IMR-90 (cell line): ENCODE data around the gene INTS6L. TPM values are rescaled to one million over a fixed set of nuclear protein-coding genes. Genes with fewer than 3 reads are reported as not detected.

Source experiments
- ATAC-seq: fragments of 200-7000 bp; cut with Tn5 transposase; 2 replicates; pipeline ENCODE4 v1.9.1; 2020; ENCODE audit warnings: low read depth, mild to moderate bottlenecking, moderate library complexity
- BruUV-seq: library from RNA; stranded (reverse); fragments of 400-500 nt; replicated peaks from 2 replicates; lab custom pipeline; 2021; lab: Mats Ljungman, UMichigan
- CTCF ChIA-PET: fragments of 300-600 bp; formaldehyde crosslinking; extraction: SDS; loops from one replicate; lab custom pipeline; 2021; ENCODE audit warnings: antibody characterized with exemption; lab: Yijun Ruan, JAX
- POLR2A ChIA-PET: fragments of 300-600 bp; sonication (Branson Sonifier 250); formaldehyde crosslinking; loops from one replicate; lab custom pipeline; 2022; ENCODE audit warnings: antibody characterized with exemption; ENCODE audit not compliant: unreplicated experiment; lab: Charles Lee
- DNase-seq: peaks from one replicate; pipeline ENCODE4 v3.0.0; 2013
- H2AFZ ChIP-seq: replicated peaks from 2 replicates; pipeline ENCODE3; 2013; ENCODE audit warnings: low read length, mild to moderate bottlenecking; ENCODE audit not compliant: poor library complexity
- H2AK5ac ChIP-seq: 2 replicates; pipeline ENCODE4 v1.6.1; 2013; ENCODE audit warnings: low read depth, low read length, inconsistent platforms
- H2AK9ac ChIP-seq: replicated peaks from 2 replicates; pipeline ENCODE3; 2013; ENCODE audit warnings: mild to moderate bottlenecking, low read depth, low read length, moderate library complexity; ENCODE audit not compliant: poor library complexity
- H2BK120ac ChIP-seq: 2 replicates; pipeline ENCODE4 v1.6.1; 2013; ENCODE audit warnings: low read depth, low read length, inconsistent platforms
- H2BK15ac ChIP-seq: 3 replicates; pipeline ENCODE4 v1.6.1; 2013; ENCODE audit warnings: low read depth, low read length, inconsistent platforms
- H2BK20ac ChIP-seq: 2 replicates; pipeline ENCODE4 v1.6.1; 2013; ENCODE audit warnings: low read depth, mild to moderate bottlenecking, inconsistent platforms, low read length, moderate library complexity
- H2BK5ac ChIP-seq: 2 replicates; pipeline ENCODE4 v1.6.1; 2013; ENCODE audit warnings: mild to moderate bottlenecking, low read depth, low read length, inconsistent platforms; ENCODE audit not compliant: poor library complexity, severe bottlenecking
- H3K14ac ChIP-seq: replicated peaks from 2 replicates; pipeline ENCODE4 v1.6.1; 2013; ENCODE audit warnings: low read depth, low read length, inconsistent platforms
- H3K18ac ChIP-seq: 2 replicates; pipeline ENCODE4 v1.6.1; 2013; ENCODE audit warnings: low read depth, low read length, control low read depth
- H3K23ac ChIP-seq: 2 replicates; pipeline ENCODE4 v1.6.1; 2013; ENCODE audit warnings: low read depth, low read length, inconsistent platforms
- H3K27ac ChIP-seq: 2 replicates; pipeline ENCODE4 v1.5.1; 2013; ENCODE audit warnings: mild to moderate bottlenecking, control low read depth, low read length; ENCODE audit not compliant: insufficient read depth
- H3K27me3 ChIP-seq: 2 replicates; pipeline ENCODE4 v1.6.1; 2013; ENCODE audit warnings: low read length; ENCODE audit not compliant: control insufficient read depth, insufficient read depth
- H3K36me3 ChIP-seq: 2 replicates; pipeline ENCODE4 v1.6.1; 2013; ENCODE audit warnings: low read length, mixed read lengths; ENCODE audit not compliant: control insufficient read depth, insufficient read depth
- H3K4ac ChIP-seq: 2 replicates; pipeline ENCODE4 v1.6.1; 2013; ENCODE audit warnings: low read depth, low read length, inconsistent platforms
- H3K4me1 ChIP-seq: 2 replicates; pipeline ENCODE4 v1.6.1; 2013; ENCODE audit warnings: low read length, mixed read lengths; ENCODE audit not compliant: control insufficient read depth, insufficient read depth
- H3K4me2 ChIP-seq: 2 replicates; pipeline ENCODE4 v1.6.1; 2013; ENCODE audit warnings: low read depth, mild to moderate bottlenecking, control low read depth, low read length, moderate library complexity
- H3K4me3 ChIP-seq: 2 replicates; pipeline ENCODE4 v1.5.1; 2013; ENCODE audit warnings: low read depth, mild to moderate bottlenecking, control low read depth, low read length, moderate library complexity; ENCODE audit not compliant: insufficient read depth
- H3K56ac ChIP-seq: 2 replicates; pipeline ENCODE4 v1.6.1; 2013; ENCODE audit warnings: low read length, inconsistent platforms; ENCODE audit not compliant: insufficient read depth; ENCODE audit errors: extremely low read depth
- H3K79me1 ChIP-seq, 2 experiments: 2 replicates each; pipeline ENCODE4 v1.6.1; 2013; ENCODE audit warnings: low read length in 2 of 2, inconsistent platforms in 1 of 2, low read depth in 1 of 2
- H3K9ac ChIP-seq: 2 replicates; pipeline ENCODE4 v1.6.1; 2013; ENCODE audit warnings: low read depth, low read length, control low read depth
- H3K9me1 ChIP-seq: 2 replicates; pipeline ENCODE4 v1.6.1; 2013; ENCODE audit warnings: low read length, inconsistent platforms; ENCODE audit not compliant: insufficient read depth
- H3K9me3 ChIP-seq: 2 replicates; pipeline ENCODE4 v1.6.1; 2013; ENCODE audit warnings: low read length; ENCODE audit not compliant: control insufficient read depth, insufficient read depth
- H4K20me1 ChIP-seq: 2 replicates; pipeline ENCODE4 v1.6.1; 2013; ENCODE audit warnings: low read length, inconsistent platforms; ENCODE audit not compliant: insufficient read depth
- H4K5ac ChIP-seq: 2 replicates; pipeline ENCODE4 v1.6.1; 2013; ENCODE audit warnings: mild to moderate bottlenecking, low read depth, low read length, control low read depth
- H4K8ac ChIP-seq, 2 experiments: 2 replicates each; pipeline ENCODE4 v1.6.1; 2013; ENCODE audit warnings: low read depth in 2 of 2, low read length in 2 of 2, control low read depth in 1 of 2, inconsistent platforms in 1 of 2
- H4K91ac ChIP-seq: 2 replicates; pipeline ENCODE4 v1.6.1; 2013; ENCODE audit warnings: low read depth, low read length, inconsistent platforms; ENCODE audit not compliant: insufficient read depth
- BHLHE40 ChIP-seq: fragments of 150-350 bp; IDR thresholded peaks from 2 replicates; pipeline ENCODE4 v1.6.1; 2016; ENCODE audit warnings: mild to moderate bottlenecking, low read depth, low read length
- CEBPB ChIP-seq: IDR thresholded peaks from 2 replicates; pipeline ENCODE4 v1.6.1; 2012; ENCODE audit warnings: low read depth, low read length, improper control_type of control experiment
- CHD1 ChIP-seq: IDR thresholded peaks from 2 replicates; pipeline ENCODE4 v1.6.1; 2012; ENCODE audit warnings: low read depth, low read length, improper control_type of control experiment
- FOS ChIP-seq: fragments of 150-350 bp; IDR thresholded peaks from 2 replicates; pipeline ENCODE4 v1.6.1; 2016; ENCODE audit warnings: low read depth, low read length
- MAFK ChIP-seq: IDR thresholded peaks from 2 replicates; pipeline ENCODE4 v1.6.1; 2012; ENCODE audit warnings: low read depth, low read length, improper control_type of control experiment
- MAZ ChIP-seq: IDR thresholded peaks from 2 replicates; pipeline ENCODE4 v1.6.1; 2012; ENCODE audit warnings: low read depth, mild to moderate bottlenecking, low read length, improper control_type of control experiment, moderate library complexity, borderline replicate concordance
- MXI1 ChIP-seq: IDR thresholded peaks from 2 replicates; pipeline ENCODE4 v1.6.1; 2012; ENCODE audit warnings: low read depth, mild to moderate bottlenecking, low read length, moderate library complexity, borderline replicate concordance
- NFE2L2 ChIP-seq: fragments of 150-350 bp; IDR thresholded peaks from 2 replicates; pipeline ENCODE4 v1.6.1; 2016; ENCODE audit warnings: low read depth, mild to moderate bottlenecking, low read length
- POLR2A ChIP-seq: IDR thresholded peaks from 2 replicates; pipeline ENCODE4 v1.6.1; 2012; ENCODE audit warnings: mild to moderate bottlenecking, low read depth, low read length
- RAD21 ChIP-seq: IDR thresholded peaks from 2 replicates; pipeline ENCODE4 v1.6.1; 2012; ENCODE audit warnings: low read length, improper control_type of control experiment
- RCOR1 ChIP-seq: IDR thresholded peaks from 2 replicates; pipeline ENCODE4 v1.6.1; 2012; ENCODE audit warnings: mild to moderate bottlenecking, low read length, improper control_type of control experiment; ENCODE audit not compliant: insufficient replicate concordance
- RFX5 ChIP-seq: IDR thresholded peaks from 2 replicates; pipeline ENCODE4 v1.8.0; 2012; ENCODE audit warnings: low read depth, mild to moderate bottlenecking, low read length, moderate library complexity
- SMC3 ChIP-seq: fragments of 150-350 bp; IDR thresholded peaks from 2 replicates; pipeline ENCODE4 v1.6.1; 2016; ENCODE audit warnings: low read depth, mild to moderate bottlenecking, antibody characterized with exemption, low read length, moderate library complexity
- WGBS, 2 experiments: methylation state at CpG; one replicate each; pipeline versions ENCODE4 v1.1.5 to v1.1.7; 2013; ENCODE audit warnings: missing lambda C conversion rate in 2 of 2; ENCODE audit not compliant: insufficient read length in 1 of 2; ENCODE audit errors: extremely low coverage in 2 of 2; 5-methylcytosine and 5-hydroxymethylcytosine counted together
- dilution Hi-C: fragments of 300-500 bp; cut with HindIII; formaldehyde crosslinking; loops from one replicate; pipeline ENCODE4 v1.14.3; 2018; ENCODE audit warnings: low sequenced_read_pairs; ENCODE audit not compliant: unreplicated experiment
- in situ Hi-C: fragments of 300-500 bp; cut with MboI; formaldehyde crosslinking; loops from 3 replicates; pipeline ENCODE4 v1.14.3; 2019; ENCODE audit warnings: low sequenced_read_pairs, inconsistent platforms, mixed read lengths
- intact Hi-C: fragments of 100-400 bp; cut with micrococcal nuclease; formaldehyde crosslinking; loops from 2 replicates; pipeline ENCODE4 v1.10.0; 2022
- polyA plus RNA-seq, 3 experiments: library from polyadenylated mRNA; depleted of rRNA; stranded (reverse); fragments of >200 nt; gene quantifications; 2 replicates each; pipeline ENCODE4 v1.2.3, GENCODE V29; 2012; ENCODE audit warnings: low replicate concordance in 1 of 3
- total RNA-seq: library from RNA; depleted of rRNA; stranded (reverse); fragments of >200 nt; gene quantifications from 2 replicates; pipeline ENCODE4 v1.2.3, GENCODE V29; 2012
- TF ChIP-seq, protein P1 (sequence below): fragments of 150-350 bp; IDR thresholded peaks from 2 replicates; pipeline ENCODE4 v1.6.1; 2016; ENCODE audit warnings: low read depth, mild to moderate bottlenecking, low read length, moderate library complexity, borderline replicate concordance
- TF ChIP-seq, protein P2 (sequence below): fragments of 150-350 bp; IDR thresholded peaks from 2 replicates; pipeline ENCODE4 v1.6.1; 2017; ENCODE audit warnings: mild to moderate bottlenecking, antibody characterized with exemption, low read length, low read depth
- TF ChIP-seq, protein P3 (sequence below): conservative IDR thresholded peaks from 2 replicates; pipeline ENCODE4 v1.5.1; 2012; ENCODE audit warnings: mild to moderate bottlenecking, low read depth, low read length, improper control_type of control experiment

Gene INTS6L
- total and polyA plus RNA-seq, 2 of the 4 experiments (the other 2 are of a cell fraction) = 2.7 to 5.1 TPM

DNA sequence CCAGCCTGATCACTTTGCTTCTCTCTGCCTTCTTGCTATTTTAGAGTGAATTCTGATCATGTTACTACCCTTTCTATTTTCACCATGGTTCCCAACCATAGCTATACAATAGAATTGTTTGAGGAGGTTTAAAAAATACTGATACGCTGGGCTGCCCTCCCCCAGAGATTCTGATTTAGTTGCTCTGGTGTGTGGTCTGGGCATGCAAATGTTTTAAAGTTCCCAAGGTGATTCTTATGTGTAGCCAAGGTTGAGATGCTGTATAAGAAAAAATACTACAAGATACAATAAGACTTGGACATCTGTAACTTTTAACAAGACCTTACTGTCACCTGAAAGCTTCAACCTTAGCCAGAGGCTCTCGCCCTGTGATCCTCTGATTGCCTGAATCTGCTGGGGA lies 22.2 kb upstream of the INTS6L start:
- TF ChIP-seq CHD1 = no peak
- TF ChIP-seq POLR2A = no peak
- no peak for TF ChIP-seq RFX5
- TF ChIP-seq SMC3 = no peak
- no peak for TF ChIP-seq MAZ
- no peak for TF ChIP-seq NFE2L2
- no peak for TF ChIP-seq CEBPB
- TF ChIP-seq, protein P1, sequence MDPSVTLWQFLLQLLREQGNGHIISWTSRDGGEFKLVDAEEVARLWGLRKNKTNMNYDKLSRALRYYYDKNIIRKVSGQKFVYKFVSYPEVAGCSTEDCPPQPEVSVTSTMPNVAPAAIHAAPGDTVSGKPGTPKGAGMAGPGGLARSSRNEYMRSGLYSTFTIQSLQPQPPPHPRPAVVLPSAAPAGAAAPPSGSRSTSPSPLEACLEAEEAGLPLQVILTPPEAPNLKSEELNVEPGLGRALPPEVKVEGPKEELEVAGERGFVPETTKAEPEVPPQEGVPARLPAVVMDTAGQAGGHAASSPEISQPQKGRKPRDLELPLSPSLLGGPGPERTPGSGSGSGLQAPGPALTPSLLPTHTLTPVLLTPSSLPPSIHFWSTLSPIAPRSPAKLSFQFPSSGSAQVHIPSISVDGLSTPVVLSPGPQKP = no peak
- no peak for TF ChIP-seq FOS
- TF ChIP-seq, protein P2, sequence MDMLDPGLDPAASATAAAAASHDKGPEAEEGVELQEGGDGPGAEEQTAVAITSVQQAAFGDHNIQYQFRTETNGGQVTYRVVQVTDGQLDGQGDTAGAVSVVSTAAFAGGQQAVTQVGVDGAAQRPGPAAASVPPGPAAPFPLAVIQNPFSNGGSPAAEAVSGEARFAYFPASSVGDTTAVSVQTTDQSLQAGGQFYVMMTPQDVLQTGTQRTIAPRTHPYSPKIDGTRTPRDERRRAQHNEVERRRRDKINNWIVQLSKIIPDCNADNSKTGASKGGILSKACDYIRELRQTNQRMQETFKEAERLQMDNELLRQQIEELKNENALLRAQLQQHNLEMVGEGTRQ = no peak
- TF ChIP-seq BHLHE40 = no peak
- TF ChIP-seq, protein P3, sequence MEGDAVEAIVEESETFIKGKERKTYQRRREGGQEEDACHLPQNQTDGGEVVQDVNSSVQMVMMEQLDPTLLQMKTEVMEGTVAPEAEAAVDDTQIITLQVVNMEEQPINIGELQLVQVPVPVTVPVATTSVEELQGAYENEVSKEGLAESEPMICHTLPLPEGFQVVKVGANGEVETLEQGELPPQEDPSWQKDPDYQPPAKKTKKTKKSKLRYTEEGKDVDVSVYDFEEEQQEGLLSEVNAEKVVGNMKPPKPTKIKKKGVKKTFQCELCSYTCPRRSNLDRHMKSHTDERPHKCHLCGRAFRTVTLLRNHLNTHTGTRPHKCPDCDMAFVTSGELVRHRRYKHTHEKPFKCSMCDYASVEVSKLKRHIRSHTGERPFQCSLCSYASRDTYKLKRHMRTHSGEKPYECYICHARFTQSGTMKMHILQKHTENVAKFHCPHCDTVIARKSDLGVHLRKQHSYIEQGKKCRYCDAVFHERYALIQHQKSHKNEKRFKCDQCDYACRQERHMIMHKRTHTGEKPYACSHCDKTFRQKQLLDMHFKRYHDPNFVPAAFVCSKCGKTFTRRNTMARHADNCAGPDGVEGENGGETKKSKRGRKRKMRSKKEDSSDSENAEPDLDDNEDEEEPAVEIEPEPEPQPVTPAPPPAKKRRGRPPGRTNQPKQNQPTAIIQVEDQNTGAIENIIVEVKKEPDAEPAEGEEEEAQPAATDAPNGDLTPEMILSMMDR = no peak
- no peak for TF ChIP-seq MAFK
- TF ChIP-seq RCOR1 = no peak
- no peak for TF ChIP-seq RAD21
- TF ChIP-seq MXI1 = no peak
- Histone ChIP-seq H3K4ac (no peak overlapping the region), H2BK20ac (no peak overlapping the region), H3K27me3 (peaks cover 6% of the 10 kb centered on the region), H2AFZ (no peak overlapping the region), H3K9ac (no peak overlapping the region), H3K9me3 (no peaks in the 10 kb centered on the region), H4K20me1 (no peaks in the 10 kb centered on the region), H2BK15ac (no peak overlapping the region), H4K5ac (no peak overlapping the region), H4K91ac (no peak overlapping the region), H4K8ac (no peak overlapping the region), H3K36me3 (no peaks in the 10 kb centered on the region), H3K79me1 (no peaks in the 10 kb centered on the region), H2BK120ac (no peak overlapping the region), H3K14ac (no peak overlapping the region), H2AK9ac (no peak overlapping the region), H3K4me3 (no peak overlapping the region), H3K4me1 (no peaks in the 10 kb centered on the region), H3K23ac (no peak overlapping the region), H3K18ac (no peak overlapping the region), H3K56ac (no peak overlapping the region), H2BK5ac (no peak overlapping the region), H3K9me1 (no peaks in the 10 kb centered on the region), H3K4me2 (no peak overlapping the region), H2AK5ac (no peak overlapping the region), H3K27ac (no peak overlapping the region)
- intact Hi-C loops = no loop called here
- no peak for ATAC-seq
- BruUV-seq = no TSS peak
- no CpG with 5 or more reads among the region's 2 CpGs for WGBS, 2 experiments
- dilution Hi-C loops = no loop called here
- ChIA-PET CTCF (no interaction called here), POLR2A (no interaction called here)
- in situ Hi-C loops = no loop called here
- no peak for DNase-seq
